Measurements from ENCODE around the gene PDZRN3. TPM values are rescaled to one million over a fixed set of nuclear protein-coding genes. Genes with fewer than 3 reads are reported as not detected.

PDZRN3 gene
- total and polyA plus RNA-seq, 2 donors, result 3.9 to 4.3 TPM

GRCh38 chr3:73558727-73559075, 66.0 kb downstream of the PDZRN3 start:
- Histone ChIP-seq H3K4me3 (ENCODE audit: low read length in 2 of 2) (no peak overlapping the region), H3K27me3 (ENCODE audit: control insufficient read depth in 2 of 2, insufficient read depth in 1 of 2, low read length in 1 of 2) (no peaks in the 10 kb centered on the region), H3K4me1 (ENCODE audit: control insufficient read depth in 2 of 2, insufficient read depth in 2 of 2, low read length in 2 of 2) (no peaks in the 10 kb centered on the region), H3K27ac (ENCODE audit: low read depth in 1 of 2, low read length in 1 of 2) (no peak overlapping the region), H3K9me3 (ENCODE audit: control insufficient read depth in 2 of 2, insufficient read depth in 1 of 2, low read length in 1 of 2) (no peaks in the 10 kb centered on the region), H3K36me3 (ENCODE audit: control insufficient read depth in 2 of 2, insufficient read depth in 2 of 2, low read length in 1 of 2) (no peaks in the 10 kb centered on the region)
- DNase-seq (ENCODE audit: low read depth in 6 of 9, low spot score in 9 of 9), result no peak
- WGBS, result 96% methylated on average over 4 of the region's 4 CpGs

- DNase-seq (ENCODE audit: low read depth in 6 of 9, low spot score in 9 of 9), result no peak
- no peaks in the 10 kb centered on the region for H3K27me3 ChIP-seq (ENCODE audit: control insufficient read depth in 2 of 2, insufficient read depth in 1 of 2, low read length in 1 of 2)
- no peaks in the 10 kb centered on the region for H3K4me1 ChIP-seq (ENCODE audit: control insufficient read depth in 2 of 2, insufficient read depth in 2 of 2, low read length in 2 of 2)
- H3K9me3 ChIP-seq (ENCODE audit: control insufficient read depth in 2 of 2, insufficient read depth in 1 of 2, low read length in 1 of 2), result no peaks in the 10 kb centered on the region
- no peak overlapping the region for H3K27ac ChIP-seq (ENCODE audit: low read depth in 1 of 2, low read length in 1 of 2)
- no peak overlapping the region for H3K4me3 ChIP-seq (ENCODE audit: low read length in 2 of 2)
- H3K36me3 ChIP-seq (ENCODE audit: control insufficient read depth in 2 of 2, insufficient read depth in 2 of 2, low read length in 1 of 2), result no peaks in the 10 kb centered on the region
- WGBS, result 84% methylated on average over 3 of the region's 3 CpGs
Measured at GRCh38 chr3:73557986-73558726, 66.6 kb downstream of the PDZRN3 start.

- no peaks in the 10 kb centered on the region for H3K4me1 ChIP-seq (ENCODE audit: control insufficient read depth in 2 of 2, insufficient read depth in 2 of 2, low read length in 2 of 2)
- no peak overlapping the region for H3K4me3 ChIP-seq (ENCODE audit: low read length in 2 of 2)
- H3K9me3 ChIP-seq (ENCODE audit: control insufficient read depth in 2 of 2, insufficient read depth in 1 of 2, low read length in 1 of 2), result no peaks in the 10 kb centered on the region
- H3K27me3 ChIP-seq (ENCODE audit: control insufficient read depth in 2 of 2, insufficient read depth in 1 of 2, low read length in 1 of 2), result no peaks in the 10 kb centered on the region
- 88% methylated on average over 3 of the region's 3 CpGs for WGBS
- no peaks in the 10 kb centered on the region for H3K36me3 ChIP-seq (ENCODE audit: control insufficient read depth in 2 of 2, insufficient read depth in 2 of 2, low read length in 1 of 2)
- no peak for DNase-seq (ENCODE audit: low read depth in 6 of 9, low spot score in 9 of 9)
- no peak overlapping the region for H3K27ac ChIP-seq (ENCODE audit: low read depth in 1 of 2, low read length in 1 of 2)
Measured at GRCh38 chr3:73556520-73557372, 68.0 kb downstream of the PDZRN3 start.

- Histone ChIP-seq H3K4me3 (ENCODE audit: low read length in 2 of 2) (no peak overlapping the region), H3K36me3 (ENCODE audit: control insufficient read depth in 2 of 2, insufficient read depth in 2 of 2, low read length in 1 of 2) (no peaks in the 10 kb centered on the region), H3K9me3 (ENCODE audit: control insufficient read depth in 2 of 2, insufficient read depth in 1 of 2, low read length in 1 of 2) (no peaks in the 10 kb centered on the region), H3K27me3 (ENCODE audit: control insufficient read depth in 2 of 2, insufficient read depth in 1 of 2, low read length in 1 of 2) (no peaks in the 10 kb centered on the region), H3K4me1 (ENCODE audit: control insufficient read depth in 2 of 2, insufficient read depth in 2 of 2, low read length in 2 of 2) (no peaks in the 10 kb centered on the region), H3K27ac (ENCODE audit: low read depth in 1 of 2, low read length in 1 of 2) (no peak overlapping the region)
- 91% methylated on average over 2 of the region's 2 CpGs for WGBS
- DNase-seq (ENCODE audit: low read depth in 6 of 9, low spot score in 9 of 9), result no peak
Measured at GRCh38 chr3:73555076-73555475, 69.7 kb downstream of the PDZRN3 start.

GRCh38 chr3:73552700-73553099, 72.0 kb downstream of the PDZRN3 start:
- DNase-seq (ENCODE audit: low read depth in 6 of 9, low spot score in 9 of 9), result no peak
- Histone ChIP-seq H3K9me3 (ENCODE audit: control insufficient read depth in 2 of 2, insufficient read depth in 1 of 2, low read length in 1 of 2) (no peaks in the 10 kb centered on the region), H3K27ac (ENCODE audit: low read depth in 1 of 2, low read length in 1 of 2) (no peak overlapping the region), H3K4me3 (ENCODE audit: low read length in 2 of 2) (no peak overlapping the region), H3K36me3 (ENCODE audit: control insufficient read depth in 2 of 2, insufficient read depth in 2 of 2, low read length in 1 of 2) (no peaks in the 10 kb centered on the region), H3K27me3 (ENCODE audit: control insufficient read depth in 2 of 2, insufficient read depth in 1 of 2, low read length in 1 of 2) (no peaks in the 10 kb centered on the region), H3K4me1 (ENCODE audit: control insufficient read depth in 2 of 2, insufficient read depth in 2 of 2, low read length in 2 of 2) (no peaks in the 10 kb centered on the region)
- WGBS, result 94% methylated on average over 4 of the region's 4 CpGs

- H3K27ac ChIP-seq (ENCODE audit: low read depth in 1 of 2, low read length in 1 of 2), result no peak overlapping the region
- H3K4me3 ChIP-seq (ENCODE audit: low read length in 2 of 2), result no peak overlapping the region
- H3K9me3 ChIP-seq (ENCODE audit: control insufficient read depth in 2 of 2, insufficient read depth in 1 of 2, low read length in 1 of 2), result no peaks in the 10 kb centered on the region
- no peak for DNase-seq (ENCODE audit: low read depth in 6 of 9, low spot score in 9 of 9)
- H3K36me3 ChIP-seq (ENCODE audit: control insufficient read depth in 2 of 2, insufficient read depth in 2 of 2, low read length in 1 of 2), result no peaks in the 10 kb centered on the region
- H3K4me1 ChIP-seq (ENCODE audit: control insufficient read depth in 2 of 2, insufficient read depth in 2 of 2, low read length in 2 of 2), result no peaks in the 10 kb centered on the region
- H3K27me3 ChIP-seq (ENCODE audit: control insufficient read depth in 2 of 2, insufficient read depth in 1 of 2, low read length in 1 of 2), result no peaks in the 10 kb centered on the region
- 63% methylated on average over 7 of the region's 7 CpGs for WGBS
Measured at GRCh38 chr3:73550032-73550431, 74.7 kb downstream of the PDZRN3 start.

- Histone ChIP-seq H3K4me3 (ENCODE audit: low read length in 2 of 2) (no peak overlapping the region), H3K4me1 (ENCODE audit: control insufficient read depth in 2 of 2, insufficient read depth in 2 of 2, low read length in 2 of 2) (no peaks in the 10 kb centered on the region), H3K27ac (ENCODE audit: low read depth in 1 of 2, low read length in 1 of 2) (no peak overlapping the region), H3K36me3 (ENCODE audit: control insufficient read depth in 2 of 2, insufficient read depth in 2 of 2, low read length in 1 of 2) (no peaks in the 10 kb centered on the region), H3K27me3 (ENCODE audit: control insufficient read depth in 2 of 2, insufficient read depth in 1 of 2, low read length in 1 of 2) (no peaks in the 10 kb centered on the region), H3K9me3 (ENCODE audit: control insufficient read depth in 2 of 2, insufficient read depth in 1 of 2, low read length in 1 of 2) (no peaks in the 10 kb centered on the region)
- DNase-seq (ENCODE audit: low read depth in 6 of 9, low spot score in 9 of 9), result no peak
- WGBS, result 95% methylated on average over 9 of the region's 9 CpGs
Measured at GRCh38 chr3:73549051-73549600, 75.6 kb downstream of the PDZRN3 start.

GRCh38 chr3:73548436-73548835, 76.3 kb downstream of the PDZRN3 start:
- 98% methylated on average over 3 of the region's 3 CpGs for WGBS
- DNase-seq (ENCODE audit: low read depth in 6 of 9, low spot score in 9 of 9), result no peak
- Histone ChIP-seq H3K4me1 (ENCODE audit: control insufficient read depth in 2 of 2, insufficient read depth in 2 of 2, low read length in 2 of 2) (no peaks in the 10 kb centered on the region), H3K27me3 (ENCODE audit: control insufficient read depth in 2 of 2, insufficient read depth in 1 of 2, low read length in 1 of 2) (no peaks in the 10 kb centered on the region), H3K36me3 (ENCODE audit: control insufficient read depth in 2 of 2, insufficient read depth in 2 of 2, low read length in 1 of 2) (no peaks in the 10 kb centered on the region), H3K4me3 (ENCODE audit: low read length in 2 of 2) (no peak overlapping the region), H3K9me3 (ENCODE audit: control insufficient read depth in 2 of 2, insufficient read depth in 1 of 2, low read length in 1 of 2) (no peaks in the 10 kb centered on the region), H3K27ac (ENCODE audit: low read depth in 1 of 2, low read length in 1 of 2) (no peak overlapping the region)
